Activated T-cell treated with anti-CD3 and anti-CD28 coated beads, Interleukin-2, amount 50 U/mL, for 72 hours (primary cell): ENCODE measurements around the gene RBM44. TPM values are rescaled to one million over a fixed set of nuclear protein-coding genes. Genes with fewer than 3 reads are reported as not detected.

Experiments used
- ATAC-seq, 2 donors: fragments of 150-1000 bp; cut with Tn5 transposase; replicated peaks in 1 of 2; 2 replicates each; pipeline ENCODE4 v1.10.0; 2021; ENCODE audit warnings: moderate library complexity in 2 of 2, mild to moderate bottlenecking in 1 of 2
- DNase-seq, 2 donors: peaks; one replicate each; pipeline ENCODE4 v3.0.0; 2021 to 2022; ENCODE audit warnings: mixed read lengths in 1 of 2
- H3K27ac Mint-ChIP-seq: one replicate; pipeline ENCODE4 v1.8.0; 2022; ENCODE audit warnings: mild to moderate bottlenecking, moderate library complexity, mixed read lengths
- H3K27me3 Mint-ChIP-seq: one replicate; pipeline ENCODE4 v1.8.0; 2022; ENCODE audit warnings: low read depth, mixed read lengths
- H3K36me3 Mint-ChIP-seq, 2 donors: one replicate each; pipeline ENCODE4 v1.8.0; 2022; ENCODE audit warnings: mixed read lengths in 2 of 2, mild to moderate bottlenecking in 1 of 2; ENCODE audit not compliant: insufficient read depth in 2 of 2
- H3K4me1 Mint-ChIP-seq: one replicate; pipeline ENCODE4 v1.8.0; 2022; ENCODE audit warnings: low read depth, mixed read lengths
- H3K4me3 Mint-ChIP-seq, 2 donors: one replicate each; pipeline ENCODE4 v1.8.0; 2022; ENCODE audit warnings: mild to moderate bottlenecking in 2 of 2, mixed read lengths in 2 of 2, moderate library complexity in 2 of 2
- H3K9me3 Mint-ChIP-seq, 2 donors: one replicate each; pipeline ENCODE4 v1.8.0; 2022; ENCODE audit warnings: mixed read lengths in 2 of 2
- total RNA-seq, 2 donors: library from RNA; stranded (reverse); gene quantifications; one replicate each; pipeline ENCODE4 v1.2.3, GENCODE V29; 2022

Gene RBM44
- total RNA-seq, 2 donors from 2014 or later = 1.9 TPM

DNA sequence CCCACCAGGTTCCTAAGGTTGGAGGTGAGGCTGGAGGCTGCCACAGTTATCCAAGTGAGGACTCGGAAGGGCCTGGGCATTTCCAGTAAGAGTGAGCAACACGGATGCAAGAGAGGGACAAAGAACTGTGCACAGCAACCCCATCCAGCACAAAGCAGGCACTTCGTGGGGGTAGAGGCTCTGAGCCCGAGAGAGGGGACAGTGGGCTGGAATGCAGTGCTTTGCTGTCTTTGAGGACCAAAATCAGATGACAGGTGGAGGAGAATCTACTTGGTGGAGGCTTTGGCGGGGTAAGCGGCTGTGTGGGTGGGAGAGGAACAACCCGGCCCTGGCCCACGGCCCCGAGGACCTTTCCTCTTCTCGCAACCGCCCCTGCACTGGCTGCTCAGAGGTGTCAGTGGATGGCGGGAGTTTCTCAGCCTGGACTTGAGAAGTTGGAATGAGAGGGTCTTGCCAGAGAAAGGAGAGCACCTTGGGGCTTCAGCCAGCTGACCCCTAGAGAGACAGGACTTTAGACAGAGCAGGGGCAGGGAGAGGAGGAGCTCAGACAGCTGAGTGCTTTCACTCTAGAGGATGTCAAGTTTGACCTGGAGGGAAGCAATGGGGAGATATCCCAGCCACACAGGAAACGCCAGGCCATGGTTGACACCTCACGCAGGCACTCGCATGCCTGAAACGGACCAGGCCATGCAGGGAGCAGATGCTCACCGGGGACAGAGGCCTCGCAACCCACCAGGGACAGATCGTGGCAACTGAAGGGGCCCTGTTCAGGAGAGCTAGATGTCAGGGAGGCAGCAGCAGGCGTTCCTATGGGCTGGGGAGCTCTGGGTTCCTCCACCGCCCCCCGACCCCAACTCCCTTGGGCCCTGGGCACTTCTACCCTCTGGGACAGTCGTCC lies 72.4 kb downstream of the RBM44 start:
- Mint-ChIP-seq H3K4me1 (peaks cover 30% of the 10 kb centered on the region), H3K27me3 (peaks cover 30% of the 10 kb centered on the region), H3K9me3 (no peaks in the 10 kb centered on the region), H3K27ac (no peak overlapping the region), H3K36me3 (no peaks in the 10 kb centered on the region), H3K4me3 (no peak overlapping the region)
- DNase-seq (no peak), ATAC-seq (no peak)

DNA sequence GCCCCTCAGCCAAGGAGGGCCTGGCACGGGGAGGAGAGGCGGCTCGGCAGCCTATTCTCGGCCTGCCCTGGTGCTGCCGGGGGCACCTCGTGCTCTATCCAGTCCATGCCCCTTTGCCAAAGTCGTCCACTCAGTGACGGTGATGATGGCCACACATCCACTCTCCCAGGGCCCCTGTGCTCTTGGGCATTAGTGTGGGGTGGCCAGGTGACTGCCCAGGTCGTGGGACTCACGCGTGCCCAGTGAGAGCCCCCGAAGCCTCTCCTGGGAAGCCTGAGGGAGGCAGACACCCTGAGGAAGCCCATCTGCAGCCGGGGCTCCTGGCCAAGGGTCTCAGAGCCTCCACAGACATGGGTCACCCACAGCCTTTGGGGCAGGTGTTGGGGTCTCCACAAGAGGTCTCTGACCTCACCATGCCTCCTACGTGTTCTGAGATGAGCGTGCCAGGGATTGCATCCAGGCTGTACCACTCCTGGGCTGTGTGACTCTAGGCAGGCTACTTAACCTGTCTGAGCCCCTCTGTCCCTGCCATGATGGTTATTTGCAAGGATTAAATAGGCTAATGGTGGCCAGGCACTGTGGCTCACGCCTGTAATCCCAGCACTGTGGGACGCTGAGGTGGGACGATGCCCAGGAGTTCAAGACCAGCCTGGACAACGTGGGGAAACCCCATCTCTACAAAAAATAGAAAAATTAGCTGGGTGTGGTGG lies 73.8 kb downstream of the RBM44 start:
- no peaks in the 10 kb centered on the region for H3K36me3 Mint-ChIP-seq
- peaks cover 30% of the 10 kb centered on the region for H3K27me3 Mint-ChIP-seq
- H3K9me3 Mint-ChIP-seq = no peaks in the 10 kb centered on the region
- H3K27ac Mint-ChIP-seq = no peak overlapping the region
- ATAC-seq (no peak), DNase-seq (no peak)
- peaks cover 30% of the 10 kb centered on the region for H3K4me1 Mint-ChIP-seq
- no peak overlapping the region for H3K4me3 Mint-ChIP-seq

DNA sequence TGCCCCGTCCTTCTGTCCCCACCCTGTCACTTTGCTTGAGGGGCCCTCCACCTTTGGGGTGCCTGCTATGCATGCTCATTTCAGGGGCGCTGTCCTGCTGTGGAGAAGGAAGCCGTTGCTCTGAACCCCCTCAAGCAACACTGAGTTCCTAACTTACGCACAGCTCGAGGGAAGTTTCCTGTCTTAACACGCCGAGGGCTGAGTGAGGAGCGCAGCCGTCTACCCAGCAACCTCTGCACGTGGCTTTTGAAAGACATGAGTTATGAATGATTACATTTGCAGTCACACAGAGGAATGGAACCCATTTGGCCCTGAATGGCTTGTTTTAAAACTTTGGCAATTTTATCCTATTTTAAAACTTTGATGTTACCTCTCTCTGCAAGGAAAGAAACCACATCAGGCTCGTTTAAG lies 74.8 kb downstream of the RBM44 start:
- H3K9me3 Mint-ChIP-seq = no peaks in the 10 kb centered on the region

DNA sequence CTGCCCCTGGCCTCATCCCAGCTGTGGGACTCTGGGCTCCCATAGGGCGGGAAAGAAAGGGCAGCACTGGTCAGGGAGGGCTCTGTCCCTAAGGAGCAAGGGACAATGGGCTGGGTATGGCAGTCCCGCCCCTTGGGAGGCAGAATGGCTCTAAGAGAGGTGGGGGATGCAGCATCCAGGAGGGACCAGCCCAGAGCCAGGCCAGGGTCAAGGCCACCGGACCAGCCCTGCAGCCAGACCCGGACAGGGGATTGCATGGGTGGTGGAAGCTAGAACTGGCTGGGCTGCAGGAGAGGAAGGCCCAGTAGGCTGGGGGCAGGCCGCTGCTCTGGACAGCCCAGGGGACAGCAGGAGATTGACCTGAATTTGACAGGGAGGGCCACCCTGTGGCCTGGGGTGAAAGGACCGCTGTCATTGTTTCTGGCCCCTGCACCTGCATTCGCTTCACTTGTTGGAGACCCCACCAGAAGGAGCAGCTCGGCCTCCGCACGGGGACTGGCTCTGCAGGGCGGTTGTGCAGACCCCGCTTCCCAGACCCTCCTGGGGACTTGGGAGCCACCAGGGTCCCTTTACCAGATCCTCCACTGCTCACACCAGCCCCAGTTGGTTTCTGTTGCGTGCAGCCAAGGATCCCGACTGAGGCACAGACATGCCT lies 75.4 kb downstream of the RBM44 start:
- Mint-ChIP-seq H3K4me3 (no peak overlapping the region), H3K36me3 (no peaks in the 10 kb centered on the region), H3K27me3 (peaks cover 21% of the 10 kb centered on the region), H3K4me1 (peaks cover 22% of the 10 kb centered on the region), H3K27ac (no peak overlapping the region), H3K9me3 (no peaks in the 10 kb centered on the region)
- ATAC-seq = no peak
- DNase-seq = no peak

More for the DNA sequence above, 74.8 kb downstream of the RBM44 start:
- Mint-ChIP-seq H3K27me3 (peaks cover 27% of the 10 kb centered on the region), H3K27ac (no peak overlapping the region), H3K4me1 (peaks cover 28% of the 10 kb centered on the region), H3K36me3 (no peaks in the 10 kb centered on the region), H3K4me3 (no peak overlapping the region)
- no peak for ATAC-seq
- DNase-seq = peak in 1 of 2 donors; percentile 14

DNA sequence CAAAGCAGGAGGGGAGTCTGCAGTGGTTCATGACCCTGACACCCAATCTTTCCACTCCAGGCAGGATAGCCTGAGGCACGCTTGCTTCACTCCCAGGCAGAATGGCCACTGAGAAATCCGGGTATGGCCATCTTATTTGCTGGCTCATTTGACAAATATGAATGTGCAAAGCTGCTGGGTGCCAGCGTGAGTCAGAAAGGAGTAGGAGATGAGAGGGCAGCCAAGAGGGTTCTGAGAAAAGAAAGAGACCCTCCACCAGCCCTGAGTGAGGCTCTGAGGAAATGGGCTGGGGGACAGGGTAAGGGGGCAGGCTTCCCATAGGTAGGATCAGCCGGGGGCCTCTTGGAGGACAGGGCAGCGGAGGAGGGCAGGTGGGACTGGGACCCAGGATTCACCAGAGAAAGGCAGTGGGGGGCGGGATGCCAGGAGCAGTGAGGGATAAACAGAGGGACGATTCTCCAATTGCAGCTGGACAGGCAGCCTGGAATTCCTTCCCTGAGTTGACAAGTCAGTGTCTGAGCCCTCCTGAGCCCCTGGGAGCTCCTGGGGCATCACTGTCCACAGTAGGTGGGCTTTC lies 76.1 kb downstream of the RBM44 start:
- Mint-ChIP-seq H3K27ac (no peak overlapping the region), H3K4me3 (no peak overlapping the region), H3K4me1 (peaks cover 16% of the 10 kb centered on the region), H3K9me3 (no peaks in the 10 kb centered on the region), H3K36me3 (no peaks in the 10 kb centered on the region), H3K27me3 (peaks cover 14% of the 10 kb centered on the region)
- DNase-seq (no peak), ATAC-seq (no peak)

DNA sequence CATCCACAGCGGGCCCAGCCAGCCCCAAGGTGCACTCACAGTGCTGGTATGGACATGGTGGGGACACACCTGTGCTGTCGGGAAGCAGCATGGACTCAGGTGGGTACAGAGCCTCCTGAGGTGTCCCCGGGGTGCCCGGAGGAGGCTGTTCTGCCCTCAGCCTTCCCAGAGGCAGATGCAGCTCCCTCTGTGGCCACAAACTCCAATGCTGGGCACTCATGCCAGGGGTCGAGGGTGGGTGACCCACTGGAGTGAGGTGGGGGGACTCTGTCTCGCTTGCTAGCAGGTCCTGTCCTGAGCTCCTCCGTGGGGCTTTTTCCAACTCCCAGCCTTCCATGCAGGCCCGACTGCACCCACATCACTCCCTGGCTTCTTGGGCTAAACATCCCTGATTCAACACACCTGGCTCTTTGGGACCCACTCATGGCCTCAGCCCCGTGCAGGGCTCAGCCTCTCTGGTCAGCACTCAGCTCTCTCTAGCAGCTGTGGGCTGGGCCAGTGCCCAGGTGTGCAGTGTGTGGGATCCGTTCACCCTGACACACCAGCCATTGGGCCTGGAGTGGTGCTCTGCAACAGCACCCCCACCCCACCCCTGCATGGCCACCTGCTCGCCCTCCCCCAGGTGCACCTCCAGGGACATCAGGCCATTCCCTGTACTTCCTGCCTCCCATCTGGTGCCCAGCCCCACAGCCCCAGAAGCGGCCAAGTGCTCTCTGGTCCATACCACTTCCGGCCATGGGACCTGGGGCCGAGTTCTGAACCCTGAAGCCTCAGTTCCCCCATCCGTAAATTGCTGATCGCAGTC lies 76.9 kb downstream of the RBM44 start:
- H3K27ac Mint-ChIP-seq = no peak overlapping the region
- H3K27me3 Mint-ChIP-seq = peaks cover 10% of the 10 kb centered on the region
- peaks cover 9% of the 10 kb centered on the region for H3K4me1 Mint-ChIP-seq
- H3K36me3 Mint-ChIP-seq = no peaks in the 10 kb centered on the region
- DNase-seq (no peak), ATAC-seq (no peak)
- no peak overlapping the region for H3K4me3 Mint-ChIP-seq
- H3K9me3 Mint-ChIP-seq = no peaks in the 10 kb centered on the region

DNA sequence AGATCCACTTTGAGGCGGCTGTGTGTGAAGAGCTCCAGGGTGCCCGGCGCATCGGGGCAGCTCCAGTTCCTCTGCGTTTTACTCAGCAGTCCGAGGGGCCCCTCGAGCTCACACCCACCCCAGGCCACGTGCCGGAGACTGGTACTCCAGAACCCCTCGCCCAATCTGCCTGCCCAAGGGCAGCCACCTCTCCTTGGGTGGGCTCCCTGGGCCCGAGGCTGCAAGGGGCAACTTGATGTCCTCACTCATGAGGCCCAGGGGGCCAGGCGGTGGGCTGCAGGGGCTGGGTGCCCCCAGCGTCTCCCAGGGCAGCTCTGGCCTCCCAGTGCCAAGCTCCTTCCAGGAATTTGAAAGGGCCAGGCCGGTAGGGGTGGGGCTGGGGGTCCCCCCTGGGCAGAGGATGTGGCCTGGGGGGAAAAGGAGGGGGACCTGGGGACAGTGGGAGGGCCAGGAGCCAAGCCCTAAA lies 77.5 kb downstream of the RBM44 start:
- no peak for ATAC-seq
- Mint-ChIP-seq H3K27ac (no peak overlapping the region), H3K4me1 (peaks cover 6% of the 10 kb centered on the region), H3K4me3 (no peak overlapping the region), H3K27me3 (peaks cover 6% of the 10 kb centered on the region), H3K36me3 (no peaks in the 10 kb centered on the region), H3K9me3 (no peaks in the 10 kb centered on the region)
- DNase-seq = no peak

DNA sequence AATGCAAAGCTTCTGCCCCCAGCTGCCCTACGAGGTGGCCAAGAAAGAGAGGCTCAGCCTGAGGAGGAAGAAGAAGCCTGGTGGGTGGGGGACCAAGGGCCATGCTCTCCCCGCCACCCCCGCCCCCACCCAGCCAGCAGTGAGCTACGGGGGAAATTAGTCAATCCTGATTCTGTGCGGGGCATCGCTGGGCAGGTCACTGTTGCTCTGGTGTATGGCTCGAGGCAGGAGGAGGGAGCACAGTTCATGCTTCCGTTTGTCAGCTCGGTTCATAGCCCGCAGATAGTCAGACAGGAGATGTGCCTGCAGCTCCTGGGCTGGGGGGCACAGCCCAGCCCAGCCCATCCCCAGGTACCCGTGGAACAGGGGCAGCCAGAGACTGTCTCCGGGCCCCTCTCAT lies 78.0 kb downstream of the RBM44 start:
- H3K9me3 Mint-ChIP-seq = no peaks in the 10 kb centered on the region
- no peak overlapping the region for H3K4me3 Mint-ChIP-seq
- DNase-seq = no peak
- H3K36me3 Mint-ChIP-seq = no peaks in the 10 kb centered on the region
- ATAC-seq = no peak
- no peak overlapping the region for H3K27ac Mint-ChIP-seq
- peaks cover 4% of the 10 kb centered on the region for H3K27me3 Mint-ChIP-seq
- H3K4me1 Mint-ChIP-seq = peaks cover 2% of the 10 kb centered on the region

DNA sequence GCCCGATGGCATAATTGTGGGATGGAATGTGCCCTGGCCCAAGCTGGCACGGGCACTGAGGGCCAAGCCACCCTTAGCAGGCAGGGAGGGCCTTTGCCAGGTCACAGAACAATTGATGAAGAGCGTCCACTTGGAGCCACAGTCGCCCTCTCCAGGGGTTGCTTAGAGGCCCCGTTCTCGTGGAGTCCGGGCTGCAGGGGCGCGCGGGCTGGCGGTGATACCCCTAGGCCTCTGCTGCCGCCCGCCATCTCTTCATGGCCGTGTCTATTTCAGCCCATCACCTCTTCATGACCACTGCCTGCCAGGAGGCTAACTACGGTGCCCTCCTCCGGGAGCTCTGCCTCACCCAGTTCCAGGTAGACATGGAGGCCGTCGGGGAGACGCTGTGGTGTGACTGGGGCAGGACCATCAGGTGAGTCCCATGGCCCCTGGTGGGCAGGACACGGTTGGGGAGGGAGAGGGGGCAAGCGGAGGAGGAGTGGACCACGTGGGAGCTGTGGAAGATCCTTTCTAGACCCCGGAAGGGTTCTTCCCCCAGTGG lies 78.4 kb downstream of the RBM44 start:
- H3K9me3 Mint-ChIP-seq = no peaks in the 10 kb centered on the region
- no peaks in the 10 kb centered on the region for H3K4me1 Mint-ChIP-seq
- no peak overlapping the region for H3K27ac Mint-ChIP-seq
- no peak for ATAC-seq
- H3K36me3 Mint-ChIP-seq = no peaks in the 10 kb centered on the region
- DNase-seq = no peak
- H3K27me3 Mint-ChIP-seq = no peaks in the 10 kb centered on the region
- no peak overlapping the region for H3K4me3 Mint-ChIP-seq

DNA sequence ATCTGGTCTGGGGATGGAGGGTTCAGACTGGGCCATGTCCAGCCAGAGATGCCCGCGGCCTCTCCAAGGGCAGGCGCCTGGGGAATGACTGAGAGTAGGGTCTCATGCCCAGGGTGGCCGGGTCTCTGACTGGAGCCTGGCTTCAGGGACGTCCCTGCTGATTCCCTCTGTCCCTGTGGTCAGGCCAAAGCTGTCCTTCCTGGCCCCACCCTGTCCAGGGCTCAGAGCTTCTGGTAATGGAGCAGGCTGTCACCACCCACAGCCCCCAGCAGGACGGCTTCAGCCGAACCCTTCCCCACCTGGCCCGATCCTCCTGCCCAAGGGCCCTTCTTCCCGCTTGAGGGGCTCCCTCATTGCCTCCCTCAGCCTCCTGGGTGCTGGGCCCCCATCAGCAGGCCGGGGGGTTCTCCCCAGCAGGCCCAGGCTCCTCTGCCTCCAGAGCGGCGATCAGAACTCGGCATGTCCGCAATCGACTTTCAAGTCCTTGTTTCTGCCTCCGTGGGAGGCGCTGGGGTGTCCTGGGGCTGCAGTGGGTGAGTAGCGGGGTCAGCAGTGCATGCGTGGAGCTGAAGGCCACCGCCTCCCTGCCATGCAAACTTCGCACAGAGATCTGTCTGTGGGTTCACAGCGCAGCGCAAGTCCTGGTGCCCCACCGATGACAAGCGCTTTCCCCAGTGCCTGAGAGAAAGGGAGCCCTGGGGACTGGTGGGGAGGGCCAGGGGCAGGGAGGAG lies 79.2 kb downstream of the RBM44 start:
- no peak for DNase-seq
- no peaks in the 10 kb centered on the region for H3K4me1 Mint-ChIP-seq
- no peaks in the 10 kb centered on the region for H3K36me3 Mint-ChIP-seq
- no peak overlapping the region for H3K4me3 Mint-ChIP-seq
- no peaks in the 10 kb centered on the region for H3K9me3 Mint-ChIP-seq
- H3K27ac Mint-ChIP-seq = no peak overlapping the region
- no peaks in the 10 kb centered on the region for H3K27me3 Mint-ChIP-seq
- ATAC-seq = no peak

DNA sequence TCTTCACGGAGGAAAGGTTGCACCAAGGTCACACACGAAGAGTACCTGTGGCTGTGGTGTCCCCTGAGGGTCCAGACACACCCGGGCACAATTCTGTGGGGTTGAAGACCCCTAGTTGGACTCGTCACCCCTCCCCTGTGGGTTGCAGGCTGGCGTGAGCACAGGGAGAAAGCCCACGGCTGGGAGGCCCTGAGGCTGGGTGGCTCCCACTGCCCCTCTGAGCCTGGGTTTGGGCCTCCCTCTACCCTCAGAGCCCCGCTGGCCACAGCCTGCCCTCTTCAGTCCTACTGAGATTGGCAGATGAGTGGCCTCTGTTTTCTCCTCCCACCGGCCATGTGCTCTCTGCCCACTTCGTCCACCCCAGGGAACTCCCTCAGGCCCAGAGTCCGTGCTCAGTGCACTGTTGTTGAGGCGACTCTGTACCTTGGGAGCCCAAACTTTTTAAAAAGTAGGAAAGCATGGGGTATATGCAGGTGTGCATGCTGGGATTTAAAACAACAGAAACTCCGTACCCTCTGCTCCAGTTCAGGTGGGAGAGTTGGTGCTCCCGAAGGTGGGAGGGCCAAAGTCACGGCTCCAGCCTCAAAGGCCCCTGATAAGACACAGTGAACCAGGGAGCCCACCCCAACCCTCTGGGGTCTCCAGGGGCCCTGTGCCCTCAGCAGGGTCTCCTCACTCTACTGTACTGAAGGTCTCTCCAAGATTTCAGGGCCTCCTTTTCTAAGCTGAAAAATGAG lies 79.9 kb downstream of the RBM44 start:
- no peak overlapping the region for H3K4me3 Mint-ChIP-seq
- no peaks in the 10 kb centered on the region for H3K36me3 Mint-ChIP-seq
- H3K27ac Mint-ChIP-seq = no peak overlapping the region
- DNase-seq (no peak), ATAC-seq (no peak)
- no peaks in the 10 kb centered on the region for H3K4me1 Mint-ChIP-seq
- no peaks in the 10 kb centered on the region for H3K27me3 Mint-ChIP-seq
- H3K9me3 Mint-ChIP-seq = no peaks in the 10 kb centered on the region
